ENCODE data around the gene RPS8. TPM values are rescaled to one million over a fixed set of nuclear protein-coding genes. Genes with fewer than 3 reads are reported as not detected.

The RPS8 gene
- total RNA-seq, 6 donors from 2014 or later = 507 to 1,439 (median 1,183) TPM

- TF ChIP-seq POLR2AphosphoS5 (IDR thresholded peaks at IDR 0.05) = no peak
- no peak for TF ChIP-seq POLR2A (IDR thresholded peaks at IDR 0.05)
- TF ChIP-seq CTCF (IDR thresholded peaks at IDR 0.05) = no peak
- no peak for TF ChIP-seq EP300 (IDR thresholded peaks at IDR 0.05)
- H3K36me3 ChIP-seq = peaks cover 0 to 5% (median 0%) of the 10 kb centered on the region in 4 donors
- ATAC-seq (ENCODE audit: low FRiP score in 2 of 2) = no peak
- H3K4me3 ChIP-seq = peak overlapping the region in 2 of 4 donors; percentile 50 to 52
- peak overlapping the region in 3 of 4 donors; percentile 22 to 72 (median 68) for H3K27ac ChIP-seq
- DNase-seq = no peak
- H3K27me3 ChIP-seq = no peaks in the 10 kb centered on the region
- H3K9me3 ChIP-seq = no peaks in the 10 kb centered on the region
- WGBS, 2 donors = 78 to 80% methylated on average over 9 of the region's 9 CpGs
- H3K4me1 ChIP-seq = peaks cover 19 to 33% (median 32%) of the 10 kb centered on the region in 4 donors
Observed at GRCh38 chr1:44786841-44787426, 11.6 kb downstream of the RPS8 start.

GRCh38 chr1:44787506-44787905 lies 12.2 kb downstream of the RPS8 start:
- H3K27ac ChIP-seq = no peak overlapping the region
- WGBS, 2 donors = 90 to 94% methylated on average over 10 of the region's 10 CpGs
- no peak for TF ChIP-seq CTCF (IDR thresholded peaks at IDR 0.05)
- TF ChIP-seq POLR2AphosphoS5 (IDR thresholded peaks at IDR 0.05) = no peak
- no peak for TF ChIP-seq POLR2A (IDR thresholded peaks at IDR 0.05)
- no peak for TF ChIP-seq EP300 (IDR thresholded peaks at IDR 0.05)

GRCh38 chr1:44788120-44788860 lies 12.9 kb downstream of the RPS8 start, which contains the start of gene BEST4:
Gene BEST4, minus strand, starts transcription at chr1:44788170. Its CDS starts 465 bp downstream, at chr1:44787705.
- no peak for DNase-seq

More at GRCh38 chr1:44787506-44787905, 12.2 kb downstream of the RPS8 start:
- Histone ChIP-seq H3K9me3 (no peaks in the 10 kb centered on the region), H3K27me3 (no peaks in the 10 kb centered on the region), H3K4me1 (peaks cover 19 to 33% (median 32%) of the 10 kb centered on the region in 4 donors), H3K36me3 (no peaks in the 10 kb centered on the region), H3K4me3 (no peak overlapping the region)
- DNase-seq = no peak
- ATAC-seq (ENCODE audit: low FRiP score in 2 of 2) = no peak

GRCh38 chr1:44790968-44791801 lies 15.8 kb downstream of the RPS8 start:
- ATAC-seq (ENCODE audit: low FRiP score in 2 of 2) (no peak), DNase-seq (no peak)
- Histone ChIP-seq H3K36me3 (no peaks in the 10 kb centered on the region), H3K4me3 (no peak overlapping the region), H3K27me3 (no peaks in the 10 kb centered on the region), H3K27ac (no peak overlapping the region), H3K9me3 (no peaks in the 10 kb centered on the region), H3K4me1 (peaks cover 0 to 6% (median 6%) of the 10 kb centered on the region in 4 donors)
- WGBS, 2 donors = 72% methylated on average over 7 of the region's 7 CpGs
- no peak for TF ChIP-seq POLR2AphosphoS5 (IDR thresholded peaks at IDR 0.05)
- no peak for TF ChIP-seq CTCF (IDR thresholded peaks at IDR 0.05)
- no peak for TF ChIP-seq POLR2A (IDR thresholded peaks at IDR 0.05)
- no peak for TF ChIP-seq EP300 (IDR thresholded peaks at IDR 0.05)

More at GRCh38 chr1:44788120-44788860, 12.9 kb downstream of the RPS8 start, which contains the start of gene BEST4:
- WGBS, 2 donors = 86 to 88% methylated on average over 6 to 9 of the region's 9 CpGs
- no peak within 1 kb of the TSS for H3K27ac ChIP-seq
- no peaks in the 10 kb centered on the region for H3K9me3 ChIP-seq
- H3K4me3 ChIP-seq = no peak within 1 kb of the TSS
- H3K27me3 ChIP-seq = no peaks in the 10 kb centered on the region
- TF ChIP-seq CTCF (IDR thresholded peaks at IDR 0.05) (no peak), EP300 (IDR thresholded peaks at IDR 0.05) (no peak), POLR2A (IDR thresholded peaks at IDR 0.05) (no peak), POLR2AphosphoS5 (IDR thresholded peaks at IDR 0.05) (no peak)
- no peaks in the 10 kb centered on the region for H3K36me3 ChIP-seq
- H3K4me1 ChIP-seq = peaks cover 19 to 33% (median 32%) of the 10 kb centered on the region in 4 donors
- no peak for ATAC-seq (ENCODE audit: low FRiP score in 2 of 2)
